DOHH2 (cell line): ENCODE results near the gene RASAL3.

Experiments
- EZH2phosphoT487 ChIP-seq: fragments of 200-600 bp; sonication (generic); IDR thresholded peaks from 2 replicates; pipeline ENCODE4 v1.6.1; 2017; ENCODE audit warnings: borderline replicate concordance, mild to moderate bottlenecking, antibody characterized with exemption, low read length, moderate library complexity, mixed read lengths
- TF ChIP-seq, protein P1 (sequence below): fragments of 200-600 bp; sonication (generic); IDR thresholded peaks from one replicate; pipeline ENCODE4 v1.5.1; 2014; ENCODE audit warnings: antibody characterized with exemption, mild to moderate bottlenecking, low read depth, low read length; ENCODE audit not compliant: poor library complexity, severe bottlenecking

DNA sequence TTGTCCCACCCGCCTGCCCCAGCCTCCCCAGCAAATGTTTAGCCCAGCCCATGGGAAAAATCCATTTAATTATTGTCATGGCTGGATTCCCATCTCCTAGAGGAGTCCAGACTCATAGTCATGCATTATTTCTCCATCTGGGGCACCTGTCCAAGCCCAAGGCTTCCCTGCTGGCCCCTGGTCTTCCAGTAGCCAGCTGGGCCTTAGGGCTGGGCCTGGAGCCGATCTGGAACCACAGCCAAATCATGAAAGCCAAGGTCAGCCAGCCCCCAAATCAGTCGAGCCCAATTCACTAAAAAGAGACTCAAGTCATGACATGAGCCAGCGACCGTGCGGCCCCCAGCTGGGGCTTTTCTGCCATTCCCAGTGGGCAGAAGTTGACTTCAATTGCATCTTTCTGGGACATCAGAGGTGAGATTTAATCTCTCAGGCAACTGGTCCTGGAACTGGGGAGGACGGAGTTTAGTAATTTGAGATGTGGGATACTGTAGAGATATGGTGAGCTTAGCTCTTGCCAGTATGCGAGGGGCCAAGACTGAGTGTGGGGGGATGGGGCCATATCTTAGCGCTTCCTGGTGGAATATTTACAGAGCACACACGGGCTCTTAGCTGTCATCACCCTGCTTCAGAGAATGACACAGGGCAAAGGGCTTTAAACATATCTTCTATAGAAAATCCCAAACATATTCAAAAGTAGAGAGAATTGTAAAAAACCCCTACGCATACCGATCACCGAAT, 24.3 kb upstream of the RASAL3 start:
- TF ChIP-seq, protein P1, sequence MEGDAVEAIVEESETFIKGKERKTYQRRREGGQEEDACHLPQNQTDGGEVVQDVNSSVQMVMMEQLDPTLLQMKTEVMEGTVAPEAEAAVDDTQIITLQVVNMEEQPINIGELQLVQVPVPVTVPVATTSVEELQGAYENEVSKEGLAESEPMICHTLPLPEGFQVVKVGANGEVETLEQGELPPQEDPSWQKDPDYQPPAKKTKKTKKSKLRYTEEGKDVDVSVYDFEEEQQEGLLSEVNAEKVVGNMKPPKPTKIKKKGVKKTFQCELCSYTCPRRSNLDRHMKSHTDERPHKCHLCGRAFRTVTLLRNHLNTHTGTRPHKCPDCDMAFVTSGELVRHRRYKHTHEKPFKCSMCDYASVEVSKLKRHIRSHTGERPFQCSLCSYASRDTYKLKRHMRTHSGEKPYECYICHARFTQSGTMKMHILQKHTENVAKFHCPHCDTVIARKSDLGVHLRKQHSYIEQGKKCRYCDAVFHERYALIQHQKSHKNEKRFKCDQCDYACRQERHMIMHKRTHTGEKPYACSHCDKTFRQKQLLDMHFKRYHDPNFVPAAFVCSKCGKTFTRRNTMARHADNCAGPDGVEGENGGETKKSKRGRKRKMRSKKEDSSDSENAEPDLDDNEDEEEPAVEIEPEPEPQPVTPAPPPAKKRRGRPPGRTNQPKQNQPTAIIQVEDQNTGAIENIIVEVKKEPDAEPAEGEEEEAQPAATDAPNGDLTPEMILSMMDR, result no peak
- TF ChIP-seq EZH2phosphoT487, result no peak
